ENCODE results near the gene MAN1C1.

The MAN1C1 gene

GRCh38 chr1:25808481-25809244 lies 192.1 kb downstream of the MAN1C1 start:
- no peak for DNase-seq

- no peak for DNase-seq
Observed at GRCh38 chr1:25809283-25809926, 192.8 kb downstream of the MAN1C1 start.

GRCh38 chr1:25809929-25810328 lies 193.3 kb downstream of the MAN1C1 start:
- DNase-seq, result no peak

- DNase-seq, result peak; percentile 49
Observed at GRCh38 chr1:25810341-25811299, 194.0 kb downstream of the MAN1C1 start.

- DNase-seq, result no peak
Observed at GRCh38 chr1:25811384-25812082, 194.9 kb downstream of the MAN1C1 start.

- no peak for DNase-seq
Observed at GRCh38 chr1:25813071-25813733, 196.6 kb downstream of the MAN1C1 start.

- no peak for DNase-seq
Observed at GRCh38 chr1:25813734-25814471, 197.3 kb downstream of the MAN1C1 start.

- no peak for DNase-seq
Observed at GRCh38 chr1:25814549-25815087, 198.0 kb downstream of the MAN1C1 start.

GRCh38 chr1:25815208-25816111 lies 198.9 kb downstream of the MAN1C1 start:
- no peak for DNase-seq

- no peak for DNase-seq
Observed at GRCh38 chr1:25816112-25816718, 199.6 kb downstream of the MAN1C1 start.

- no peak for DNase-seq
Observed at GRCh38 chr1:25817840-25818501, 201.4 kb downstream of the MAN1C1 start.

- DNase-seq, result no peak
Observed at GRCh38 chr1:25818569-25818968, 202.0 kb downstream of the MAN1C1 start.

- peak; percentile 90 for DNase-seq
Observed at GRCh38 chr1:25819491-25820246, 203.1 kb downstream of the MAN1C1 start, which contains the start of gene MTFR1L. TSS of gene MTFR1L (plus strand) at chr1:25819954. CDS start at chr1:25823105, 3,151 bp downstream.

GRCh38 chr1:25820247-25821111 lies 203.9 kb downstream of the MAN1C1 start:
- DNase-seq, result peak; percentile 40

GRCh38 chr1:25821112-25821476 lies 204.5 kb downstream of the MAN1C1 start:
- no peak for DNase-seq

GRCh38 chr1:25821630-25822091 lies 205.1 kb downstream of the MAN1C1 start:
- no peak for DNase-seq

GRCh38 chr1:25825605-25826004 lies 209.0 kb downstream of the MAN1C1 start:
- no peak for DNase-seq

Data from NK-92 treated with Interleukin-12 subunit alpha and Interleukin-12 subunit beta, amount 100 ng/mL, for 24 hours (cell line).